Measurements from ENCODE around the gene MYOG.

DNA sequence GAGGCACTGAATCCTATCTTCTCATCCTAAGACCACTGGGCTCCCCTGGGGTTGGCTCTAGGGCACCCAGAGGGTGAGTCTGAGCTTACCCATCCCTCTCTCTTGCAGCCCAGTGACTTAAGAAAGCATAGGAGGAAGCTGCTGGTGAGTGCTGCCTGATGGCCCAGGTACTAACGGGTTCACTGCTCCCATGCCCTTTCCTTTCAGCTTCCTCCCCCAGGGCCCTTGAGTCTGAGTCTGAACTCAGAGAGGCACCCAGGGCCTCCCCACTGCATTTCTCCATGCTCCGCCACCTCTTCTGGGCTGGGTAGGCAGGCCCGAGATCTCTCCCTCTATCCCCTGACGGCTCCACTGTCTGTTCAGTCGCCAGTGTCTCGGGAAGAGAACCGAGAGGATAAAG, 29.8 kb downstream of the MYOG start:
- TF ChIP-seq, protein P1, sequence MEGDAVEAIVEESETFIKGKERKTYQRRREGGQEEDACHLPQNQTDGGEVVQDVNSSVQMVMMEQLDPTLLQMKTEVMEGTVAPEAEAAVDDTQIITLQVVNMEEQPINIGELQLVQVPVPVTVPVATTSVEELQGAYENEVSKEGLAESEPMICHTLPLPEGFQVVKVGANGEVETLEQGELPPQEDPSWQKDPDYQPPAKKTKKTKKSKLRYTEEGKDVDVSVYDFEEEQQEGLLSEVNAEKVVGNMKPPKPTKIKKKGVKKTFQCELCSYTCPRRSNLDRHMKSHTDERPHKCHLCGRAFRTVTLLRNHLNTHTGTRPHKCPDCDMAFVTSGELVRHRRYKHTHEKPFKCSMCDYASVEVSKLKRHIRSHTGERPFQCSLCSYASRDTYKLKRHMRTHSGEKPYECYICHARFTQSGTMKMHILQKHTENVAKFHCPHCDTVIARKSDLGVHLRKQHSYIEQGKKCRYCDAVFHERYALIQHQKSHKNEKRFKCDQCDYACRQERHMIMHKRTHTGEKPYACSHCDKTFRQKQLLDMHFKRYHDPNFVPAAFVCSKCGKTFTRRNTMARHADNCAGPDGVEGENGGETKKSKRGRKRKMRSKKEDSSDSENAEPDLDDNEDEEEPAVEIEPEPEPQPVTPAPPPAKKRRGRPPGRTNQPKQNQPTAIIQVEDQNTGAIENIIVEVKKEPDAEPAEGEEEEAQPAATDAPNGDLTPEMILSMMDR (IDR thresholded peaks at IDR 0.05 in 8 of 11, conservative IDR thresholded peaks at IDR 0.05 in 3 of 11), result no peak
- TF ChIP-seq POLR2AphosphoS5 (IDR thresholded peaks at IDR 0.05), result no peak

All from spleen (tissue), 7 donors.